Measurements from ENCODE around the gene EXOSC1.
"Not testable (repeated sequence)": the region's sequence is repeated elsewhere in the genome, so short reads cannot be mapped to it uniquely, and the experiment has no call there.

EXOSC1 gene

GRCh38 chr10:97444212-97444611 is 1.6 kb downstream of the EXOSC1 start:
- ATAC-seq = peak; percentile 19
- peak overlapping the region; percentile 98 for H3K4me3 Mint-ChIP-seq
- H3K36me3 Mint-ChIP-seq (ENCODE audit: low read depth) = peaks cover 33% of the 10 kb centered on the region
- H3K4me1 Mint-ChIP-seq = peaks cover 45% of the 10 kb centered on the region
- H3K27ac Mint-ChIP-seq = peak overlapping the region; percentile 93
- H3K9me3 Mint-ChIP-seq = no peaks in the 10 kb centered on the region
- DNase-seq = no peak
- H3K27me3 Mint-ChIP-seq = no peaks in the 10 kb centered on the region

GRCh38 chr10:97442277-97442676 is 3.5 kb downstream of the EXOSC1 start:
- Mint-ChIP-seq H3K36me3 (ENCODE audit: low read depth) (peaks cover 31% of the 10 kb centered on the region), H3K27me3 (no peaks in the 10 kb centered on the region), H3K9me3 (no peaks in the 10 kb centered on the region), H3K27ac (no peak overlapping the region), H3K4me1 (peaks cover 31% of the 10 kb centered on the region), H3K4me3 (no peak overlapping the region)
- DNase-seq (no peak), ATAC-seq (no peak)

- Mint-ChIP-seq H3K4me3 (no peak overlapping the region), H3K27ac (no peak overlapping the region), H3K27me3 (no peaks in the 10 kb centered on the region), H3K36me3 (ENCODE audit: low read depth) (peaks cover 48% of the 10 kb centered on the region), H3K9me3 (no peaks in the 10 kb centered on the region), H3K4me1 (peaks cover 10% of the 10 kb centered on the region)
- ATAC-seq (no peak), DNase-seq (no peak)
Observed at GRCh38 chr10:97435211-97435610, 10.6 kb downstream of the EXOSC1 start.

- Mint-ChIP-seq H3K36me3 (ENCODE audit: low read depth) (peaks cover 52% of the 10 kb centered on the region), H3K27me3 (no peaks in the 10 kb centered on the region), H3K9me3 (no peaks in the 10 kb centered on the region), H3K4me3 (no peak overlapping the region), H3K27ac (peak overlapping the region; percentile 68), H3K4me1 (peaks cover 16% of the 10 kb centered on the region)
- DNase-seq (no peak), ATAC-seq (peak; percentile 57)
Observed at GRCh38 chr10:97434557-97434956, 11.2 kb downstream of the EXOSC1 start.

DNA sequence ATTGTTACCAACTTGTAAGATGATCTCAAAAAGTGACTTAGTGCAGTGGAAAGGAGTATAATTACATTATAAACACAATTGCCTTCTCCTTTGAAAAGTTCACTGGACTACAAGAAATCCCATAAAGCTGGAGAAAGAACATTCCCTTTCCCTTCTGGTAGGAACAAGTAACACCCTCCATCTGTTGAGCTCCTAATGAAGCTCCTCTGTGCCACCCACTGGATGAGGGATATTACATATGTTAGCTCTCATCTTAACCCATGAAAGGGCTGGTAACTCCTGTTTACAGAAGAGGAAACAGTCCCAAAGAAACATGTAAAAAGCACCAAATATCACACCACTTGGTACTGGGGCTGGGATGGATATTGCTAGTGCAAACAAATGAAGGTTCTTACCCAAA is 11.8 kb downstream of the EXOSC1 start:
- H3K36me3 Mint-ChIP-seq (ENCODE audit: low read depth) = peaks cover 53% of the 10 kb centered on the region
- ATAC-seq = peak; percentile 24

DNA sequence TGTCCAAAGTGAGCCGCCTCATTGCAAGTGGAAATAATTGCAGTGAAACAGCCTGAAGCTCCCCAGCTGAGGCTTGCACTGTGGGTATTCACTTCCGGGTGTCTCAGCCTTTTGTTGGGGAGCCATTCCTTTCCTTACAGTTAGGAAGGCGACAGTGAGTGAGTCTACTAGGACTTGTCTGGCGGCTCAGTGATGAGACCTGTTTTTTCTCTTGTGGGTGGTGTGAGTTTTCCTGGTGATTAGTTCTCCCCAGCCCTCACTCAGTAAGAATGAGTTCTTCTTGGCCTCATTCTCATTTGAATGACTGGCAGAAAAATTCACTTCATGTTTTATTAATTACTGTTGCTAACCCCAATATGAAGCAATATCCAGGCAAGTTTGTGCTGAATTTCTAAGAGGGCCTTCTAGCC is 17.2 kb downstream of the EXOSC1 start:
- ATAC-seq = peak; percentile 7
- H3K4me3 Mint-ChIP-seq = peak overlapping the region; percentile 94
- H3K36me3 Mint-ChIP-seq (ENCODE audit: low read depth) = peaks cover 64% of the 10 kb centered on the region
- peak overlapping the region; percentile 100 for H3K27ac Mint-ChIP-seq
- peaks cover 4% of the 10 kb centered on the region for H3K9me3 Mint-ChIP-seq
- peaks cover 54% of the 10 kb centered on the region for H3K4me1 Mint-ChIP-seq
- H3K27me3 Mint-ChIP-seq = peaks cover 2% of the 10 kb centered on the region
- peak; percentile 22 for DNase-seq

More for the DNA sequence above, 11.8 kb downstream of the EXOSC1 start:
- Mint-ChIP-seq H3K27me3 (no peaks in the 10 kb centered on the region), H3K27ac (peak overlapping the region; percentile 68), H3K4me3 (no peak overlapping the region), H3K4me1 (peaks cover 21% of the 10 kb centered on the region), H3K9me3 (no peaks in the 10 kb centered on the region)
- DNase-seq = no peak

GRCh38 chr10:97427571-97428179 is 18.1 kb downstream of the EXOSC1 start:
- Mint-ChIP-seq H3K27me3 (peaks cover 2% of the 10 kb centered on the region), H3K27ac (peak overlapping the region; percentile 100), H3K9me3 (peaks cover 4% of the 10 kb centered on the region), H3K36me3 (ENCODE audit: low read depth) (peaks cover 60% of the 10 kb centered on the region), H3K4me1 (peaks cover 62% of the 10 kb centered on the region), H3K4me3 (peak overlapping the region; percentile 94)
- ATAC-seq (peak; percentile 42), DNase-seq (peak; percentile 41)

DNA sequence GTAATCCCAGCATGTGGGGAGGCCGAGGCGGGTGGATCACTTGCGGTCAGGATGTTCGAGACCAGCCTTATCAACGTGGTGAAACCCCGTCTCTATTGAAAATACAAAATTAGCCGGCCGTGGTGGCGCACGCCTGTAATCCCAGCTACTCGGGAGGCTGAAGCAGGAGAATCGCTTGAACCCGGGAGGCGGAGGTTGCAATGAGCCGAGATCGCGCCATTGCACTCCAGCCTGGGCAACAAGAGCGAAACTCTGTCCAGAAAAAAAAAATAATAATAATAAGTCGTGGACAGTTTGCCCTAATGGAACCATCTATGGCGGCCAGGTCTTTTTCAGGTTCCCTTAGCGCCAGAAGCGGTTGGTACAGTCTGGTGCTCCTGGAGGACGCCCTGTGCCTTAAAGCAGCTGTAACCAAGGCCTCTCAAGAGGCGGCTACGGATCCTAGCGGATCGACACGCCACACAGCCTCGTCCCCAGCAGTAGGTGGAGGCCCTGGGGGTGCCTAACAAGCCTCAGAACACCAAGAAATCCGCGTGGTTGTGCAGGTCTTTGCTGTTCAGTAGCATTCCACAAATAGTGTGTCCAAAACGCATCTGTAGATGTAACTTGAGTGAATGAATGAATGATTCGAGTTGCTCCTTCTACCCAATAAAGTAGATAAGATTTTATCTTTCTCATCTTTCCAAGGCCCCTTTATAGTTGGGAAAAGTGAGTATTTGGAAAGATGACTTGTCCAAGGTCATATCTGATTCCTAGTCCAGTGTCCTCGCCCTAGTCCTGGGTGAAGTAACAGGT is 18.8 kb downstream of the EXOSC1 start:
- Mint-ChIP-seq H3K36me3 (ENCODE audit: low read depth) (peaks cover 57% of the 10 kb centered on the region), H3K9me3 (peaks cover 4% of the 10 kb centered on the region), H3K4me3 (peak overlapping the region; percentile 94), H3K4me1 (peaks cover 65% of the 10 kb centered on the region), H3K27me3 (peaks cover 2% of the 10 kb centered on the region), H3K27ac (peak overlapping the region; percentile 100)
- ATAC-seq = no peak
- DNase-seq = no peak

DNA sequence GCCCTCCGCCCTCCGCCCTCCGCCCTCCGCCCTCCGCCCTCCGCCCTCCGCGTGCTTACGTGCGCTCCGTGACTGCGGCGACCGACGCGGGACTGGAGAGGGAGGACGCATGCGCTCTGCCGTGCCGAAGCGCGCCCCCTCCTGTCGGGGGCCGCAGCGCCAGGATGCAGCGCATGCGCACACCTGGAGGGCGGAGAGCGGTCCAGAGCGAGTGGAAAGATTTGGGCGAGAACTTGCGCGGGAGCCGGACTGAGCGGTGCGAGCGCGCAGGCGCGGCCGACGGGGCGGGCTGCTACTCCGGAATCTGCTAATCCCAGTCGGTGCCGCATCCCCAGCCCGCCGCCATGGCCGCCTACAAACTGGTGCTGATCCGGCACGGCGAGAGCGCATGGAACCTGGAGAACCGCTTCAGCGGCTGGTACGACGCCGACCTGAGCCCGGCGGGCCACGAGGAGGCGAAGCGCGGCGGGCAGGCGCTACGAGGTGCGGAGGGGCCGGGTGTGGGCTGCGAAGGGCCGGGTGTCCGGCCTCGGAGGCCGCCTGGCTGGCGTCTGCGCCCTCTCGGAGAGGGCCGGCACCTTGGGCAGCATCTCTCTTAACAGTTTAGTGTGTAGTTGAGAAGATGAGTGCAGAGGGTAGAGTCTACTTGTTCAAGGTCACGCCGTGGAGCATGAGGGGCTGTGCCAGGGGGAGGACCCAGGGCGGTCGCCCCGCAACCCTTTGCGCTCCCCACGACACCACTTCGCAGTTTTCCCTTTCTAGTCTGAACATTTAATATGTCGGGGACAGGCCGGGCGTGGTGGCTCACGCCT is 19.6 kb downstream of the EXOSC1 start, which contains the start of gene PGAM1:
PGAM1 (plus strand) TSS at position 228 of the 812 bp plus-strand sequence; CDS start at position 345, 117 bp downstream.
- Mint-ChIP-seq H3K9me3 (peaks cover 4% of the 10 kb centered on the region), H3K4me1 (peaks cover 69% of the 10 kb centered on the region), H3K4me3 (peak within 1 kb of the TSS; percentile 94), H3K27ac (peak within 1 kb of the TSS; percentile 100), H3K36me3 (ENCODE audit: low read depth) (peaks cover 52% of the 10 kb centered on the region), H3K27me3 (peaks cover 2% of the 10 kb centered on the region)
- ATAC-seq (peak; percentile 73), DNase-seq (peak; percentile 97)

DNA sequence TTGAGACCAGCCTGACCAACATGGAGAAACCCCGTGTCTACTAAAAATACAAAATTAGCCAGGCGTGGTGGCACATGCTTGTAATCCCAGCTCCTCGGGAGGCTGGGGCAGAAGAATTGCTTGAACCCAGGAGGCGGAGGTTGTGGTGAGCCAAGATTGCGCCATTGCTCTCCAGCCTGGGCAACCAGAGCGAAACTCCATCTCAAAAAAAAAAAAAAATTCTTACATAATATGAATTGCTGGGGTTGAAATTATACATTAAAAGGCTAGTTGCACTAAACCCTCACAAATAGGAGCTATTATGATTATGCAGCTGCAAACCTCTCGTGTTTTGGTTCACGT is 22.1 kb downstream of the EXOSC1 start:
- Mint-ChIP-seq H3K27ac (peak overlapping the region; percentile 100), H3K36me3 (ENCODE audit: low read depth) (peaks cover 31% of the 10 kb centered on the region), H3K4me3 (peak overlapping the region; percentile 94), H3K4me1 (peaks cover 75% of the 10 kb centered on the region)
- not testable (repeated sequence) for H3K9me3 Mint-ChIP-seq, ATAC-seq, H3K27me3 Mint-ChIP-seq, DNase-seq

- H3K27ac Mint-ChIP-seq = peak overlapping the region; percentile 68
- no peak overlapping the region for H3K4me3 Mint-ChIP-seq
- no peaks in the 10 kb centered on the region for H3K9me3 Mint-ChIP-seq
- no peak for ATAC-seq
- peaks cover 89% of the 10 kb centered on the region for H3K4me1 Mint-ChIP-seq
- H3K27me3 Mint-ChIP-seq = peaks cover 4% of the 10 kb centered on the region
- peaks cover 14% of the 10 kb centered on the region for H3K36me3 Mint-ChIP-seq (ENCODE audit: low read depth)
- no peak for DNase-seq
Observed at GRCh38 chr10:97416565-97416964, 29.2 kb downstream of the EXOSC1 start.

DNA sequence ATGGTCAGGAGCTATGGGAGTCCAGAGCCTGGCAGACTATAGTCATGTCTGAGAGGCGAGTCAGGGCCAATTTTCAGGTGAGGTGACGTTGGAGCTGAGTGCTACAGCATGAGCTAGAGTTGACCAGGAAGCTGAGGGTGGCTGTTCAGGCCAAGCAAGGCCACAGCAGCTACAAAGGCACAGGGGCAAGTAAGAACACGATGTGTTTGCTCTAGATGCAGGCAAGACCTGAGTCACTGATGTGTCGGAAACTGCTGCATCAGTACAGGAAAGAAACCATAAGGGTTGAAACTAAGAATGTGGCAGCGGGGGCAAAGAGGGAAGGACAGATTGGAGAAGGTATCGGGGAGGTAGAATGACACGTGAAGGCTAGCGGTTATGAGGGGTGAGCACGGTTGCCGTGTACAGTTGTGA is 32.9 kb downstream of the EXOSC1 start:
- Mint-ChIP-seq H3K4me3 (peak overlapping the region; percentile 70), H3K27me3 (peaks cover 4% of the 10 kb centered on the region), H3K27ac (peak overlapping the region; percentile 97), H3K9me3 (no peaks in the 10 kb centered on the region), H3K36me3 (ENCODE audit: low read depth) (peaks cover 7% of the 10 kb centered on the region), H3K4me1 (peaks cover 53% of the 10 kb centered on the region)
- ATAC-seq = peak; percentile 64
- DNase-seq = peak; percentile 65

- Mint-ChIP-seq H3K4me3 (no peak overlapping the region), H3K27ac (no peak overlapping the region), H3K36me3 (ENCODE audit: low read depth) (peaks cover 7% of the 10 kb centered on the region), H3K9me3 (no peaks in the 10 kb centered on the region), H3K4me1 (peaks cover 47% of the 10 kb centered on the region), H3K27me3 (peaks cover 4% of the 10 kb centered on the region)
- DNase-seq = no peak
- no peak for ATAC-seq
Observed at GRCh38 chr10:97411406-97411805, 34.4 kb downstream of the EXOSC1 start.

- ATAC-seq (no peak), DNase-seq (no peak)
- Mint-ChIP-seq H3K27ac (no peak overlapping the region), H3K4me3 (no peak overlapping the region), H3K27me3 (no peaks in the 10 kb centered on the region), H3K4me1 (peaks cover 23% of the 10 kb centered on the region), H3K36me3 (ENCODE audit: low read depth) (peaks cover 2% of the 10 kb centered on the region), H3K9me3 (no peaks in the 10 kb centered on the region)
Observed at GRCh38 chr10:97408496-97408992, 37.3 kb downstream of the EXOSC1 start.
